HL-60 (cell line): Measurements from ENCODE around the gene RAVER1.
"Not testable (repeated sequence)": the region's sequence is repeated elsewhere in the genome, so short reads cannot be mapped to it uniquely, and the experiment has no call there.

Experiments used
- DNase-seq, 2 experiments: peaks; one replicate each; pipeline ENCODE4 v3.0.0-alpha.2; 2010 to 2020; ENCODE audit warnings: low read depth in 1 of 2, low spot score in 1 of 2
- H3K27ac ChIP-seq: fragments of 250-450 bp; sonication (Bioruptor Pico); replicated peaks from 2 replicates; pipeline ENCODE4 v1.5.1; 2020; ENCODE audit warnings: mild to moderate bottlenecking, moderate library complexity
- H3K27me3 ChIP-seq: fragments of 250-450 bp; sonication (Bioruptor Pico); 2 replicates; pipeline ENCODE4 v1.5.1; 2021; ENCODE audit warnings: mild to moderate bottlenecking, moderate library complexity; ENCODE audit not compliant: insufficient read depth, poor library complexity, severe bottlenecking
- H3K4me3 ChIP-seq: replicated peaks from 2 replicates; pipeline ENCODE4 v1.5.1; 2011; ENCODE audit warnings: mild to moderate bottlenecking, control low read depth, low read length; ENCODE audit not compliant: insufficient read depth
- GABPA ChIP-seq: IDR thresholded peaks from 2 replicates; pipeline ENCODE4 v1.6.1; 2012; ENCODE audit warnings: low read depth
- POLR2AphosphoS5 ChIP-seq: IDR thresholded peaks from 2 replicates; pipeline ENCODE4 v1.6.1; 2012; ENCODE audit warnings: low read depth
- SPI1 ChIP-seq: IDR thresholded peaks from 2 replicates; pipeline ENCODE4 v1.6.1; 2012; ENCODE audit warnings: low read depth, mild to moderate bottlenecking, borderline replicate concordance
- TF ChIP-seq, protein P1 (sequence below): IDR thresholded peaks from one replicate; pipeline ENCODE4 v1.5.1; 2011; ENCODE audit warnings: low read length, control low read depth, inconsistent platforms; ENCODE audit not compliant: insufficient read depth
- TF ChIP-seq, protein P2 (sequence below): IDR thresholded peaks from 2 replicates; pipeline ENCODE4 v1.6.1; 2012; ENCODE audit warnings: low read depth; ENCODE audit not compliant: insufficient replicate concordance

Gene RAVER1

DNA sequence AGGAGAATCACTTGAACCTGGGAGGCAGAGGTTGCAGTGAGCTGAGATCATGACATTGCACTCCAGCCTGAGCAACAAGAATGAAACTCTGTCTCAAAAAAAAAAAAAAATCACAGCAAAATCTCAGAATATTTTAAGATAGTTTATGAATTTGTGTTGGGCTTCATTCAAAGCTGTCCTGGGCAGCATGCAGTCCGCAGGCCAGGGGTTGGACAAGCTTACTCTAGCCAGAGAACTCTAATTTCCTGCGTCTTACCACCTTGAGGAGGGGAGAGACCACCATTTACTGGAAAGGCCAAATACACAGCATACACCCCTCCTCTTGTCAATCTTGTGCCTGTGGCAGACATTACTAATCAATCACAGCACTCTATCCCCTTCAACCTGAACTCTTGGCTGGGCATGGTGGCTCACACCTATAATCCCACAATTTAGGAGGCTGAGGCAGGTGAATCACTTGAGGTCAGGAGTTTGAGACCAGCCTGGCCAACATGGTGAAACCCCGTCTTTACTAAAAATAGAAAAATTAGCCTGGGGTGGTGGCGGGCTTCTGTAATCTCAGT is 33.7 kb upstream of the RAVER1 start:
- H3K27me3 ChIP-seq, H3K27ac ChIP-seq, H3K4me3 ChIP-seq, DNase-seq: not testable (repeated sequence)

DNA sequence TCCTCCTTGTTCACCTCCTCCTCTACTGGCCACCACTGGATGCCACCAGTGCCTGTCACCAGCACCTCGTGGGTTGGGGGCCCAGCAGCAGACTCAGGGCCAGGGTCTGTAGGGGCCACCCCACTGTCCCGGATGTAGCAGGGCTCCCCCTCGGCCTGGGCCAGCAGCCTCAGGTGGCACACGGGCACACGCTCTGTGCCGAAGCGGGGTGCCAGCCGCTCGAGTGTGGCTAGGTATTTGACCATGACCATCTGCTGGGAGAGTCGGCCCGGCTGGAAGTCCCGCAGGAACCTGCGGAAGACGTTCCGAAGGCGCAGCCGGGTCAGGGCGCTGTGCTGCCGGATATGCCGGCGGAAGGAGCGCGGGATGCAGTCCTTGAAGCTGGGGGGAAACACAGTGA is 32.2 kb upstream of the RAVER1 start:
- H3K27me3 ChIP-seq: no peaks in the 10 kb centered on the region

DNA sequence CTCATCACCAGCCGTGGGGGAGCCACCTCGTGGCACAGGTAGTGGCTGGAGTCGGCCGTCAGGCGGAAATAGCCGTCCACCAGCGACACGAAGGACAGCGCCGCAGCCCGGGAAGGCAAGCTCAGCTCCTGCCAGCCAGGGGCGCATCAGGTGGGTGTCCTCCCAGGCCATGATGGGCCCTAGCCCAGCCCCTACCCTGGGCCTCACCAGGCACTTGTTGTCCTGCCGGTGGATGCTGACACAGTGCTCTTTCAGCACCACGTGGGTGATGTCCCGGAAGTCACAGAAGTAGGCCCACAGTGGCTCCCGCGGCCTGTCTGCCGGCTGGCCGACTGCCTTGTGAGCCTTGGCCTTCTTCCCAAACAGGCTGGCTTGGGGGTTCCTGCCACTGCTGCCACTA is 31.3 kb upstream of the RAVER1 start:
- Histone ChIP-seq H3K4me3 (no peak overlapping the region), H3K27me3 (no peaks in the 10 kb centered on the region), H3K27ac (no peak overlapping the region)
- no peak for DNase-seq
- TF ChIP-seq, protein P1, sequence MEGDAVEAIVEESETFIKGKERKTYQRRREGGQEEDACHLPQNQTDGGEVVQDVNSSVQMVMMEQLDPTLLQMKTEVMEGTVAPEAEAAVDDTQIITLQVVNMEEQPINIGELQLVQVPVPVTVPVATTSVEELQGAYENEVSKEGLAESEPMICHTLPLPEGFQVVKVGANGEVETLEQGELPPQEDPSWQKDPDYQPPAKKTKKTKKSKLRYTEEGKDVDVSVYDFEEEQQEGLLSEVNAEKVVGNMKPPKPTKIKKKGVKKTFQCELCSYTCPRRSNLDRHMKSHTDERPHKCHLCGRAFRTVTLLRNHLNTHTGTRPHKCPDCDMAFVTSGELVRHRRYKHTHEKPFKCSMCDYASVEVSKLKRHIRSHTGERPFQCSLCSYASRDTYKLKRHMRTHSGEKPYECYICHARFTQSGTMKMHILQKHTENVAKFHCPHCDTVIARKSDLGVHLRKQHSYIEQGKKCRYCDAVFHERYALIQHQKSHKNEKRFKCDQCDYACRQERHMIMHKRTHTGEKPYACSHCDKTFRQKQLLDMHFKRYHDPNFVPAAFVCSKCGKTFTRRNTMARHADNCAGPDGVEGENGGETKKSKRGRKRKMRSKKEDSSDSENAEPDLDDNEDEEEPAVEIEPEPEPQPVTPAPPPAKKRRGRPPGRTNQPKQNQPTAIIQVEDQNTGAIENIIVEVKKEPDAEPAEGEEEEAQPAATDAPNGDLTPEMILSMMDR: no peak
- TF ChIP-seq POLR2AphosphoS5 (no peak), SPI1 (no peak), GABPA (no peak)
- TF ChIP-seq, protein P2, sequence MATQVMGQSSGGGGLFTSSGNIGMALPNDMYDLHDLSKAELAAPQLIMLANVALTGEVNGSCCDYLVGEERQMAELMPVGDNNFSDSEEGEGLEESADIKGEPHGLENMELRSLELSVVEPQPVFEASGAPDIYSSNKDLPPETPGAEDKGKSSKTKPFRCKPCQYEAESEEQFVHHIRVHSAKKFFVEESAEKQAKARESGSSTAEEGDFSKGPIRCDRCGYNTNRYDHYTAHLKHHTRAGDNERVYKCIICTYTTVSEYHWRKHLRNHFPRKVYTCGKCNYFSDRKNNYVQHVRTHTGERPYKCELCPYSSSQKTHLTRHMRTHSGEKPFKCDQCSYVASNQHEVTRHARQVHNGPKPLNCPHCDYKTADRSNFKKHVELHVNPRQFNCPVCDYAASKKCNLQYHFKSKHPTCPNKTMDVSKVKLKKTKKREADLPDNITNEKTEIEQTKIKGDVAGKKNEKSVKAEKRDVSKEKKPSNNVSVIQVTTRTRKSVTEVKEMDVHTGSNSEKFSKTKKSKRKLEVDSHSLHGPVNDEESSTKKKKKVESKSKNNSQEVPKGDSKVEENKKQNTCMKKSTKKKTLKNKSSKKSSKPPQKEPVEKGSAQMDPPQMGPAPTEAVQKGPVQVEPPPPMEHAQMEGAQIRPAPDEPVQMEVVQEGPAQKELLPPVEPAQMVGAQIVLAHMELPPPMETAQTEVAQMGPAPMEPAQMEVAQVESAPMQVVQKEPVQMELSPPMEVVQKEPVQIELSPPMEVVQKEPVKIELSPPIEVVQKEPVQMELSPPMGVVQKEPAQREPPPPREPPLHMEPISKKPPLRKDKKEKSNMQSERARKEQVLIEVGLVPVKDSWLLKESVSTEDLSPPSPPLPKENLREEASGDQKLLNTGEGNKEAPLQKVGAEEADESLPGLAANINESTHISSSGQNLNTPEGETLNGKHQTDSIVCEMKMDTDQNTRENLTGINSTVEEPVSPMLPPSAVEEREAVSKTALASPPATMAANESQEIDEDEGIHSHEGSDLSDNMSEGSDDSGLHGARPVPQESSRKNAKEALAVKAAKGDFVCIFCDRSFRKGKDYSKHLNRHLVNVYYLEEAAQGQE: no peak

More for the DNA sequence above, 32.2 kb upstream of the RAVER1 start:
- TF ChIP-seq SPI1 (no peak), POLR2AphosphoS5 (no peak), GABPA (no peak)
- no peak overlapping the region for H3K27ac ChIP-seq
- DNase-seq: no peak
- H3K4me3 ChIP-seq: no peak overlapping the region

DNA sequence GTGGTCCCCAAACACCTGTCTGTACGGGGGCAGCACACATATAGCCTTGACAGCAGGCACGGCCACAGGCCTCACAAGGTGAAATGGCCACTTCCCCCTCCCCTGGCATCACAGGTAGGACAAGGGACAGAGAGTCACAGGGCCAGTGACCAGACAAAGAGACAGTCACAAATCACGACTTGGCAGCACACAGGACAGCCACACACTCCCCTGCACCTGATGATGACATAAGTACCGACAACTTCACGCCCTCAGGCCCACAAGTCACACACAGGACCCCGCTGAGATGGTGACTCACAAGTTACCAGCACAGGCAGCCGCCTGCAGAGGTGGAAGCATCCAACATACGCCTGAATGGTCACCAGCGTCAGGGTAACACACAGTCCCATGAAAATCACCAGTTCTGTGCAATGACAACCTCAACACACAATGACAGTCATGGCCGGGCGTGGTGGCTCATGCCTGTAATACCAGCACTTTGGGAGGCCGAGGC is 30.5 kb upstream of the RAVER1 start:
- H3K4me3 ChIP-seq: no peak overlapping the region
- no peaks in the 10 kb centered on the region for H3K27me3 ChIP-seq
- no peak for DNase-seq
- TF ChIP-seq SPI1: no peak
- H3K27ac ChIP-seq: no peak overlapping the region

DNA sequence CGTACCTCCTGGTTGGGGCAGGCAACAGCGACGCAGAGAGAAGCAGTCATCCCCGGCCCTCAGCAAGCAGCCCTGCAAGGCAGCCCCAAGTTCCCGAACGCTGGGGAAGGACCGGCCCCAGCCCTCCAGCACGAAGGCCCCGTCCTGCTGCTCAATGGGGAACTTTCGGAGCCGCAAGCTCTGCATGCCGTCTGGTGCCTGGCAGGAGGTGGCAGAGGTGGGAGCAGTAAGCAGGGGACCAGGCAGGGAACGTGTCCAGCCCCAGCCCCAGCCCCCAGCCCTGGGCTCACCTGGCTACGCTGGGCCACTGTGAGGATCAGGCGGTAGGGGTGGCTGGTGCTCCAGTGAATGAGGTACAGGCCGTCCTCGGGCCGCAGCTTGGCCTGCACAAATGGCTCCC is 28.9 kb upstream of the RAVER1 start:
- DNase-seq: no peak
- TF ChIP-seq POLR2AphosphoS5 (no peak), GABPA (no peak), SPI1 (no peak)
- TF ChIP-seq, protein P1: no peak
- TF ChIP-seq, protein P2: no peak
- Histone ChIP-seq H3K27me3 (no peaks in the 10 kb centered on the region), H3K4me3 (no peak overlapping the region), H3K27ac (no peak overlapping the region)
